Pancreas (tissue), 10 donors: ENCODE data around the gene EIF4G3. TPM values are rescaled to one million over a fixed set of nuclear protein-coding genes. Genes with fewer than 3 reads are reported as not detected.

Source experiments
- ATAC-seq, 4 donors: fragments of 200-7000 bp; cut with Tn5 transposase; one replicate each; pipeline versions ENCODE4 v1.8.0 to v1.9.1; 2020; ENCODE audit warnings: mild to moderate bottlenecking in 4 of 4, moderate library complexity in 4 of 4
- DNase-seq, 6 donors: peaks; one replicate each; pipeline ENCODE4 v3.0.0-alpha.2; 2020
- FAIRE-seq: peaks from 2 replicates; lab custom pipeline; 2012; peaks lifted over from hg19 to GRCh38; lab: Jason Lieb, UNC
- H3K27ac ChIP-seq, 4 donors: fragments of 200-600 bp; sonication (generic); 1 replicate in 3 of 4; 2 replicates in 1 of 4; pipeline versions ENCODE4 v1.5.0 to v1.8.0; 2020
- H3K27me3 ChIP-seq, 4 donors: fragments of 200-600 bp; one replicate each; pipeline ENCODE4 v1.8.0; 2021
- H3K36me3 ChIP-seq, 3 donors: fragments of 200-600 bp; sonication (generic) in 1 of 3; one replicate each; pipeline versions ENCODE4 v1.5.0 to v1.8.0; 2020 to 2021
- H3K4me1 ChIP-seq, 3 donors: fragments of 200-600 bp; one replicate each; pipeline ENCODE4 v1.8.0; 2021
- H3K4me3 ChIP-seq, 4 donors: fragments of 200-600 bp; sonication (generic) in 2 of 4; one replicate each; pipeline versions ENCODE4 v1.5.0 to v1.8.0; 2020 to 2021
- H3K9me3 ChIP-seq, 4 donors: fragments of 200-600 bp; one replicate each; pipeline ENCODE4 v1.8.0; 2021
- CTCF ChIP-seq, 4 donors: fragments of 200-600 bp; sonication (generic) in 3 of 4; IDR thresholded peaks; one replicate each; pipeline versions ENCODE4 v1.5.0 to v1.8.0; 2021; ENCODE audit warnings: antibody characterized with exemption in 4 of 4
- WGBS, 2 donors: extraction: QIAGEN DNeasy Blood & Tissue Kit; methylation state at CpG; one replicate each; pipeline ENCODE4 v1.1.7; 2013; 5-methylcytosine and 5-hydroxymethylcytosine counted together
- intact Hi-C, 3 donors: fragments of 100-400 bp; cut with DNase I; formaldehyde crosslinking; loops; one replicate each; pipeline versions ENCODE4 v1.11.1 to v1.14.2; 2022
- polyA plus RNA-seq, 2 donors: library from polyadenylated mRNA; stranded (reverse); fragments of 200-250 nt; gene quantifications; one replicate each; pipeline ENCODE4 v1.2.3, GENCODE V29; 2013
- total RNA-seq, 6 donors: library from RNA; stranded (reverse); fragmentation: NEBNext Ultra II Directional in 4 of 6; extraction: Animal tissue kit (Norgen Biotek cat#: 25700) in 4 of 6; gene quantifications; one replicate each; pipeline versions ENCODE4 v1.2.1 to v1.2.4, GENCODE V29; 2021 to 2023
- donor health status: healthy with polysubstance abuse.
- donor health status: DM: no; HTN: no; CAD: no; lungs with moderate emphysema.
- donor health status: DM: no; HTN: no; CAD: no.
- donor health status: control.
- donor health status: control.
- donor health status: Bipolar disorder and iron deficiency.
- donor health status: DM: yes; HTN: yes; CAD: no.
- donor health status: DM: no; HTN: no; CAD: no.
- donor health status: DM: no; HTN: no; CAD: no.
- donor health status: DM: yes; HTN: yes; CAD: no.

Gene EIF4G3
- total and polyA plus RNA-seq, 8 donors: 9.6 to 22.7 (median 13.8) TPM

DNA sequence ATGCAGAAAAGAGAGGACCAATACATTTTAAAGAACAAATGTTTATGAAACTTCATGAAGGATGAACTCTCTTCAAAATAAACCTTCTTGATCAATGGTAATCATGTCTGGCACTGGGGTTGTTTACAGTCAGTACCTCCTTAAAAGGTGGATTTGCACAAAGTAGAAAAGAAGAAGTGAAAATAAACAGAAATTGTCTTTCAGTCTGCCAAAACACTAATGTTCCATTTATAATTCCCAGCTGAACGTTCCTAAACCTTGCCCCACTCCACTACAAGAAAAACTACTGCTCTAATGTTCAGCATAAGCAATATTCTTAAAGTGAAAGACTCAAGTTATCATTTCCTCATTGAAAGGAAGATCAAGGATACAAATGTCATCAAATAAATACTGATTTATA, 86.2 kb downstream of the EIF4G3 start:
- H3K4me1 ChIP-seq: no peaks in the 10 kb centered on the region
- no peaks in the 10 kb centered on the region for H3K9me3 ChIP-seq
- H3K4me3 ChIP-seq: no peak overlapping the region
- FAIRE-seq: no peak
- no peak for TF ChIP-seq CTCF (IDR thresholded peaks at IDR 0.05)
- intact Hi-C loops: no loop called here
- peak in 2 of 4 donors; percentile 35 to 57 for ATAC-seq
- no peaks in the 10 kb centered on the region for H3K36me3 ChIP-seq
- no peaks in the 10 kb centered on the region for H3K27me3 ChIP-seq
- H3K27ac ChIP-seq: no peak overlapping the region
- no peak for DNase-seq
- WGBS, 2 donors: 16 to 37% methylated on average over 1 of the region's 1 CpG

GRCh38 chr1:21089731-21090130, 87.0 kb downstream of the EIF4G3 start:
- DNase-seq (no peak), ATAC-seq (no peak), FAIRE-seq (no peak)
- no peak for TF ChIP-seq CTCF (IDR thresholded peaks at IDR 0.05)
- Histone ChIP-seq H3K27ac (no peak overlapping the region), H3K27me3 (no peaks in the 10 kb centered on the region), H3K4me3 (no peak overlapping the region), H3K4me1 (no peaks in the 10 kb centered on the region), H3K9me3 (no peaks in the 10 kb centered on the region), H3K36me3 (no peaks in the 10 kb centered on the region)
- intact Hi-C loops: no loop called here

DNA sequence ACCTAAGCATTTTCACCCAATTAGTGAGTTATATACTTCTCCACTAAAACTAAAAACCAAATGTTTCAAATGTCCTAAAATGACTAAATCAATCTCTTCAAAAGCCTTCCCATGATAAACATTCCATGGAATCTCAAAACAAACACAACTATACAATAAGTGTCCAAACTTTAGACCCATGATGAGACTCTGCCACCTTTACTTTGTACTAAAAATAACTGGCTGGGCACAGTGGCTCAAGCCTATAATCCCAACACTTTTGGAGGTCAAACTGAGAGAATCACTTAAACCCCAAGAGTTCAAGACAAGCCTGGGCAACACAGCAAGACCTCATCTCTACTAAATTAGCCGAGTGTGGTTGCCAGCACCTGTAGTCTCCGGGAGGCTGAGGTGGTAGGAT, 87.4 kb downstream of the EIF4G3 start:
- no peak for TF ChIP-seq CTCF (IDR thresholded peaks at IDR 0.05)
- Histone ChIP-seq H3K9me3 (no peaks in the 10 kb centered on the region), H3K36me3 (no peaks in the 10 kb centered on the region), H3K27me3 (no peaks in the 10 kb centered on the region), H3K4me1 (no peaks in the 10 kb centered on the region), H3K27ac (no peak overlapping the region), H3K4me3 (no peak overlapping the region)
- ATAC-seq (no peak), FAIRE-seq (no peak), DNase-seq (no peak)
- intact Hi-C loops: no loop called here
- WGBS, 2 donors: 96% methylated on average over 2 of the region's 2 CpGs

DNA sequence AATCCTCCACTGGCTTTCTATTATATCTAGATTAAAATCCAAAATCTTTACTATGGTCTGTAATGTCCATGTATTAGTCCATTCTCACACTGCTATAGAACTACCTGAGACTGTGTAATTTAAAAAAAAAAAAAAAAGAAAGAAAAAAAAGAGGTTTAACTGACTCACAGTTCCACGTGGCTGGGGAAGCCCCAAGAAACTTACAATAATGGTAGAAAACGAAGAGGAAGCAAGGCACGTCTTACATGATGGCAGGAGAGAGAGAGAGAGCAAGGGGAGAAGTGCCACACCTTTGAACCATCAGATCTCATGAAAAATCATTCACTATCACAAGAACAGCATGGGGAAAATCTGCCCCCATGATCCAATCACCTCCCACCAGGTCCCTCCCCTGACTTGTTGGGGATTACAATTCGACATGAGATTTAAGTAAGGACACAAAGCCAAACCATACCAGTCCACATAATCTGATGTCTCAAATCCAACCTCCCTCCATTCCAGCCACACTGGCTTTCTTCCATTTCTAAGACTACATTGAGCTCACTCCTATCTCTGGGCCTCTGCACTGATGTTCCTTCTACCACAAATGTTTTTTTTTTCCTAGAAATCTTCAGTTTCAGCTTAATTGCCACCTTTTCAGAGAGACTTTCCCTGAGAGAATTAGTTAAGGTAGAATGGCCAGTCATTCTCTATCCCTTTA, 92.4 kb downstream of the EIF4G3 start:
- FAIRE-seq: no peak
- no peaks in the 10 kb centered on the region for H3K36me3 ChIP-seq
- no peak for DNase-seq
- 69 to 77% methylated on average over 4 of the region's 4 CpGs for WGBS, 2 donors
- no peak for ATAC-seq
- H3K4me3 ChIP-seq: no peak overlapping the region
- no peaks in the 10 kb centered on the region for H3K4me1 ChIP-seq
- H3K27ac ChIP-seq: no peak overlapping the region
- intact Hi-C loops: no loop called here
- H3K9me3 ChIP-seq: no peaks in the 10 kb centered on the region
- TF ChIP-seq CTCF (IDR thresholded peaks at IDR 0.05): no peak
- no peaks in the 10 kb centered on the region for H3K27me3 ChIP-seq

DNA sequence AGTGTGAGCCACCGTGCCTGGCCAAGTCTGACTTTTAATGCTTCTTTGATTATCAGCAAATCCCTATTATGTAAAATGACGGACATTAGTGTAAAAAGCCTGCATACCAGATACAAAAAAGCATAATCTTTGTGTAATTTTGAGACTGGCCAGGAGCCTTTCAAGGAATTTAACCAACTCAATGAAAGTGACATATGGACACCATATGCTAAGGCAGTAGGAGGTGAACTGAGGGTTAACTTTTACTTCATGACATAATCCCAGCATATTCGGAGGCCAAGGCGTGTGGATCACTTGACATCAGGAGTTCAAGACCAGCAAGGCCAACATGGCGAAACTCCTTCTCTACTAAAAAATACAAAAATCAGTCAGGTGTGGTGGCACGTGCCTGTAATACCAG, 94.6 kb downstream of the EIF4G3 start:
- no peak overlapping the region for H3K27ac ChIP-seq
- TF ChIP-seq CTCF (IDR thresholded peaks at IDR 0.05): no peak
- WGBS, 2 donors: 92 to 93% methylated on average over 6 of the region's 6 CpGs
- no peak for DNase-seq
- FAIRE-seq: no peak
- H3K27me3 ChIP-seq: no peaks in the 10 kb centered on the region
- no peaks in the 10 kb centered on the region for H3K4me1 ChIP-seq
- no peak overlapping the region for H3K4me3 ChIP-seq
- no peak for ATAC-seq
- no peaks in the 10 kb centered on the region for H3K36me3 ChIP-seq
- no peaks in the 10 kb centered on the region for H3K9me3 ChIP-seq
- intact Hi-C loops: no loop called here
